ENCODE measurements around the gene BLCAP.
"Not testable (repeated sequence)": the region's sequence is repeated elsewhere in the genome, so short reads cannot be mapped to it uniquely, and the experiment has no call there.

BLCAP gene

DNA sequence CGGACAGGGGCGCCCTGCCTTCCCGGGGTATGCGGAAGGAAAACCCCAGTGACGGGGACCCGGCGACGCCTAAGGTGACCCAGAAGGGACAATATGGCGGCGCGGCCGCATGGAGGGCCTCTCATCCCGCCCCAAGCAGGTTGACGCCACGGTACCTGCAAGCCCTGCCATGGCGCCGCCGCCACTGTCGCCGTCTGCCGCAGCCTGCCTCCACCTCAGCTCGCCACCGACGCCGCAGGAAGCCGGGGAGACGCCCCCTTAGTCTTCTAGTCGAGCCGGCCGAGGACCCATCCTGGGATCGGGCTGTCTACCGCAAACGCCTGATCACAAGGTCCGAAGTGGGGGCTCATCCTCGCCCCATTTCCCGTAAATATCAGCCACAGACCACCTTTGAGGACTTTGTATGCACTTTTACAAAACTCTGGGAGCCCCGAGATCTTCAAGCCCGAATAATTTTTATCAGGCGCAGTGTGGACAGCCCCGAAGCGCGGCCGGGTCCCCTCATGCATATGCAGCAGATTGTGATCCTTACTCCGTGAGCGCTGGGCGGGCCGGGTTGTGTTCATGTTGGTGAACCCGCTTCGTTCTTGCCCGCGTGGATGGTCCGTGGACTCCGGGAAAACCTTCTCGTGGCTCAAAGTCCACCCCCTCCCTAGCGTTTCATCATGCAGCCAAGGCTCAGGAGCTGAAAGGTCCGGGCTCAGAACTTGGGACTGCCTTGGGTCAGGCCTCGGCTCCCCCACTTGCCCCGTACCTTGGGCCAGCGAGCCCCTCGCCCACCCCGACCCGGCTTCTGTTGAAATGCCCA, at the start of gene BLCAP:
BLCAP (minus strand) TSS at position 239 of the 808 bp plus-strand sequence. CDS start 8,702 bp downstream, outside the sequence.
- DNase-seq, result peak; percentile 38 to 68

DNA sequence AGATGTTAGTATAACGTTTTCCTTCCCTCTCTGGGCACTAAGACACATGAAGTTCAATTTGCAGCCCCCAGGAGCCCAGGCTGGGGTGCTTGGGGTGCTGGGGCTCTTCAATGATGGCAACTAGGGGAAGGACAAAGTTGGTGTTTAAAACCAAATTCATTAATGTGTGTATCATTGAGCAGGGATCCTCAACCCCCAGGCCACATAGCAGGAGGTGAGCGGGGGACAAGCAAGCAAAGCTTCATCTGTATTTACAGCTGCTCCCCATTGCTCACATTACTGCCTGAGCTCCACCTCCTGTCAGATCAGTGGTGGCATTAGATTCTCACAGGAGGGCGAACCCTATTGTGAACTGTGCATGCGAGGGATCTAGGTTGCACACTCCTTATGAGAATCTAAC, 49.8 kb upstream of the BLCAP start:
- DNase-seq, result not testable (repeated sequence)

DNA sequence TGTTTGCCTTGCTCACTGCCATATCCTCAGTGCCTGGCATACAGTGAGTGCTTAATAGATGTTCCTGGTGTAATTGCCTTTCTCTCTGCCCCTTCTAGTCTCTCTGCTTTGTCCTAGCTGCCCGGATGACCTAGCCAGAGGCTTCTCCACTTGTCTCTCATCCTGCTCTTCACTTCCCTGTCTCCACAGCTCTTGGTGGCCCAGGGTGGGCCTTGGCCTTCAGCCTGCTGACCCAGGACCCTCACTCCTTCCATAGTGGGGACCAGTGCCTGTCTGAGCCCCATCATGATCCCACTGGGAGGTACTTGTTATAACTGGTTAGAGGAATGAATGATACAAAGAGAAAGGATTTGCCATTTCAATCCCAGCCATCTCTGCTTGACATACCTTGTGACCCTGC, 49.2 kb upstream of the BLCAP start:
- DNase-seq, result no peak

DNA sequence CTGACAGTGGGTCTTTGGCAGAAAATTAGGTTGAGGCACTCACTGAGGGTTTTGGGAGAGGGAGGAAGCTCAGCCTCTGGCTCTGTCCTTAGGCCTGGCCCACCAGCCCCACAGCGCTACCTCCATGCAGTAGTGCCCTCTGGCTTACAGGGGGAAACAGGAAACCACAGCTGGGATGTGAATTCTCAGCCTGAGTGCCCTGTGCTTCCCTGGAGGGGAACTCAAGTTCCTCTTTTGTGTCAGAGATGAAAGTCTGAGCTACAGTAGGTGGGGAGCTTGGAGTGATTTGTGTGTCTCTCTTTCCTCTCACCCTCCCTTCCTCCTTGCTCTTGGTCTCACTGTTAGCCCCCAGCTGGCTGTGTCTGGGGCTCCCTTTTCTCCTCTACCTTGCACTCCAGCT, 48.2 kb upstream of the BLCAP start:
- DNase-seq, result no peak

- DNase-seq, result no peak
These were observed 46.7 kb upstream of the BLCAP start for GRCh38 chr20:37574199-37574890.

- no peak for DNase-seq
These were observed 46.0 kb upstream of the BLCAP start for GRCh38 chr20:37573626-37574198.

DNA sequence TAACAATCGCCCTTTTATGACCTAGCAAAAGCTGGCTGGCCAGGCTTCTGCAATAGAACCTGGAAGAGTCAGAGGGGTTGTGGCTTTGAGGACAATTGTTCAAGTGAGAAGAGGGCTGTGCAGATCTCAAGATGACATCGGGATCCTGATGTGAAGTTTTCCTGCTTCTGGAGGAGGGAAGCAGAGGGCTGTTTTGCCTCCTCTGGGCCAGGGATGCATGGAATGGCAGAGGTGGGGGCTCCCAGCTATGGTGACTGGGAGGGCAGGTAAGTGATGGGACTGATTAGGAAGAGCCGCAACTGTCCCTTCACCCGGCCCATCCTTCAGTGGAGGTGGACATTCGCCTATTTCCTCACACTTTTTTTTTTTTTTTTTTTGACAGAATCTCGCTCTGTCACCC, 43.4 kb upstream of the BLCAP start:
- no peak for DNase-seq

DNA sequence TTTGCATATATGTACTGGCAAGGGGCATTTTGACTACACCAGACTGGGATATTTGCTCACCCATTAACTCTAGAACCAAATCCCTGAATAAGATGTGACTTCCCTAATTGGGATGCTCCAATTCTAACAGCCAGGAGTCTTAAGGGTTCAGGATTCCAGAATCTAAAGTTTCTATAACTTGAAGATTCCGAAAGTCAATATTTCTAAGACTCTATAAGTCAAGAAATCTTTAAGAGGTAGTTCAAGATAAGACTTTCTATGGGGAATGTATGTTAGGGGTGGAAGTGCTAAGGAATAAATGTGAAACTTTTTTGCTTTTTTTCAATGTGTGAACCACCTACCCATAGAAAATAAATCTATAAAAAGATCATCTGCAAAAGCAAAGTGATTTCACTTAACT, 42.7 kb upstream of the BLCAP start:
- no peak for DNase-seq

- no peak for DNase-seq
These were observed 40.3 kb upstream of the BLCAP start for GRCh38 chr20:37567671-37568588.

DNA sequence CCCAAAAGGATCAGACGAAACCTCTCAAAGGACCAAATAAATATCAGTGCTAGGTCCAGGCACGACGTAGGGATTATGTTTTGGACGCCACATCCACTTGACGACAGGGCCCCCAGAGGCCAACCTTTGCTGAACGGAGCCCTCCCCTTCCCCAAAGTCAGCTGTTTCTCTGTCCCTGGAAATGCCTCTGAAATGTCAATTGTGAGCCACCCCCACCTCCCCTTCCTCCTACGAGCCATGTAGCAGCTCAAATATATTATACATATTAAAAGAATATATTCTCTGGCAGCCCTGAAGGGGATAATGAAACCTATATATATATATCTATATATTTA, 39.6 kb upstream of the BLCAP start:
- no peak for DNase-seq

DNA sequence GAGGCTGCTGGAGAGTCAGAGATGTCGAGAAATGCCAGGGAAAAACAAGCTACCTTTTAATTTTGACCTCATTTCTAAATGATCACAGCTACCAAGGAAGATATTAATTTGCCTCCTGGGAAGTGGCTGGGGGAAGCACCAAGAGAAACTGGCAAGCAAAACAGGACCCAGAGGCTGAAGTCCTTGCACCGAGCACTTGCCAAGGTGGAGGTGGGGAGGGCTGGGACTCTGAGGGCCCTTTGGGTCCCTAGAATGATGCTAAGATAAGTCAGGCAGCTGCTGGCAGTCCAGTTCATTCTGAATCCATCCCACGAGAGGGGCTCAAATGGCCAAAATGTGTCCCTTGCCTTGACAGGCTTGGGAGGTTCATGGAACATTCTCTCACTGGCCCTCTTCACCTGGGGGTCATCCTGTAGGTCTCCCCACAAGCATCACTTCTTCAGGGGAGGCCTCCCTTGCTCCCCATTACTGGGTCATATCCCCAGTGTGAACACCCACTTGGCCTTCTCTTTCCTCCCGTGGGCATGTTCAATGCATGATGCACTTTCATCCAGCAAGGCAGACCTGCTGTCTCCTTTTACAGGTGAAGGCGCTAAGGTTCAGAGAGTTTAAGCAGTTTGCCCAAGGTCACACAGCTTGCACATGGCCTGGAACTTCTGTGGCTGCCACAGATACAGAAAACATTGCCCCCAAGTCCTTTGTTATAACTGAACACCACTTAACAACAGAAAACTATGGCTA, 39.1 kb upstream of the BLCAP start:
- no peak for DNase-seq

DNA sequence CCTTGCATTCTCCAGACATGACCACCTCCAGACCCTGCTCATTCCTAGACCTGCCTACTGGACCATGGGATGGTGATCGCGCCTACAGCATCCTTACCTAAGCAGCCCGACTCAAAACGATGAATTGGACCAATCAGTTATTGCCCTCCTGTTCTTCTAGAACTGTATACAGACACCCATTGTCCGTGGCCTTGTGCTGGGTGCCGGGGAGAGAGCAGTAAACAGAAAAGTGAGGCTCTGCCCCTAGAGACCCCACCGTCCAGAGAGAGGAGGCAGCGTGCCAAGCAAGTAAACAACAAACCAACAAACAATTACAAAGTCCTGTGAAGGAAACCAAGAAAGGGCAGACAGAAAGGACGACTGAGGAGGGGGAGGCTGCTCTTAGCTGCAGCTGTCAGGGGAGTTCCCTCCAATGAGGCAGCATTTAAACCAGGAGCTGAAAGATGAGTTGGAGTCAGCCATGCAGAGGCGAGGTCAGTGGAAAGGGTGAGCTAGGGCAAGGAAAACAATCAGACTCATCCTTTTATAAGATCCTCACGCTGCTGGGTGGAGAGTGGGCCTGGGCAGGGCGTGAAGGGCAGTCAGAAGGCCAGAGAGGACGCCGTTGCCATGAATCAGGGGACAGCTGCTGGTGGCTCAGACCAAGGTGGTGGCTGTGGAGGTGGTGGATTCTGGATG, 37.6 kb upstream of the BLCAP start:
- no peak for DNase-seq

DNA sequence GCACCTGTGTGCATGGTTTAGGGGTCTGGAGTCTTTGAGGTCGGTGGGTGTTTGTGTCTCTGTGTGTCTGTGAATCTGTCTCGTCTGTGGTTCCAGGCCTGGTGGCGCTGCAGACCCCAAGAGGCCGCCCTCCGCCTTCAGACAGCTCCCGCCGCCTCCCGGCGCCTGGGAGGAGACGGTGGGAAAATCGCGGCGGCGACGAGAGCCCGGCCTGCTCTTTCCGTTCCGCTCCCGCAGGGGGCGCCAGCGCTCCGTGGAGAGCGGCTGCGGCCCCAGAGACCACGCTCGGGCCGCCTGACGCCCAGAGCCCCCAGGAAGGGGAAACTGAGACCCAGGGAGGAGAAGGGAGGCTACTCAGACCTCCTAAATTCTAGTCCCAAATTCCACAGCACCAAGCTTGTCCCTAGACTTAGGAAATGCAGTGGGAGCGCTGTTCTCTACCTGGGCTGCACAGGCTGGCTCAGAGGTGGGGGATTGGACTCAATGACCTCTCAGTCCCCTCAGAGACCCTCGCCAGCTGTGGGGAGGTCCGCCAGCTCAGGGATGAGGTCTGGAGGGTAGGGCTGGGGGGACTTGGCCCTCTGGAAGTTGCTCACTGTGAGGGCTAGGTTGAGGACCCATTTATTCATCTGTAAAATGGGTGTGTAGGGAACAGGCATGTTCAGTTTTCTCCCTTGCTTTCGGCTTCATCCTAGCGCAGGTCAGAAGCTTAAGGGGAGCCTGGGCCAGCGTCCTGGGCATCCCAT, 36.9 kb upstream of the BLCAP start:
- DNase-seq, result no peak

DNA sequence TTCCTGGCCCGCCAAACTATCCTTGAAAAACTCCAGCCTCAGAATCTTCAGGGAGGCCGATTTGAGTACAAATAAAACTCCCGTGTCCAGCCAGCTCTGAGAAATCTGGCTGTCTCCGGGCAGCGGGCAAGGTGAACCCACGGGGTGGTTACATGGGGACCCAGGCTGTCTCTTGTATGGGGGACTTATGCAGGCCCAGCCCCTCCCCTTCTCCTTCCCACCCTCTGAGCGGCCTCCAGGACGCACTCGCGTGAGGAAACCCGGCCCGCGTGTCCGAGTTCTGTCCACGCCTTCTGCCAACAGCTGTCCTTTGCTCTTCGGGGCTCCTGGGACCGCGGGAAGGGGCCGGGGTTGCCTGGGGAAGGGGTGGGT, 36.3 kb upstream of the BLCAP start:
- no peak for DNase-seq

- no peak for DNase-seq
These were observed 35.2 kb upstream of the BLCAP start for GRCh38 chr20:37562695-37563480.

DNA sequence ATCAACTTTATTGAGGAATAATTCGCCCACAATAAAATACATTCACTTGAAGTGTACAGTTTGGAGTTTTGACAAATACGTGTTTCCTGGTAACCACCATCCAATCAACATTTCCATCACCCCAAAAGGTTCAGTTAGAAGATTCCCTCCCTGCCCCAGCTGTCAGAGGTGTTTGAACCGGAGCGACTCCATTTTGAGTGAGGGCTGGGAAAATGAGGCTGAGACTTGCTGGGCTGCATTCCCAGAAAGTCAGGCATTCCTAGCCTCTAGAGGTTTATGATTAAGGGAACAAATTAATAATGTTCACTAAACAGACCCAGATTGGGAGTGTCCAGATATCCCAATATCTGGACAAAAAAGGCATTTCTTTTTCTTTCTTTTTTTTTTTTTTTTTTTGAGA, 33.0 kb upstream of the BLCAP start:
- DNase-seq, result no peak

DNA sequence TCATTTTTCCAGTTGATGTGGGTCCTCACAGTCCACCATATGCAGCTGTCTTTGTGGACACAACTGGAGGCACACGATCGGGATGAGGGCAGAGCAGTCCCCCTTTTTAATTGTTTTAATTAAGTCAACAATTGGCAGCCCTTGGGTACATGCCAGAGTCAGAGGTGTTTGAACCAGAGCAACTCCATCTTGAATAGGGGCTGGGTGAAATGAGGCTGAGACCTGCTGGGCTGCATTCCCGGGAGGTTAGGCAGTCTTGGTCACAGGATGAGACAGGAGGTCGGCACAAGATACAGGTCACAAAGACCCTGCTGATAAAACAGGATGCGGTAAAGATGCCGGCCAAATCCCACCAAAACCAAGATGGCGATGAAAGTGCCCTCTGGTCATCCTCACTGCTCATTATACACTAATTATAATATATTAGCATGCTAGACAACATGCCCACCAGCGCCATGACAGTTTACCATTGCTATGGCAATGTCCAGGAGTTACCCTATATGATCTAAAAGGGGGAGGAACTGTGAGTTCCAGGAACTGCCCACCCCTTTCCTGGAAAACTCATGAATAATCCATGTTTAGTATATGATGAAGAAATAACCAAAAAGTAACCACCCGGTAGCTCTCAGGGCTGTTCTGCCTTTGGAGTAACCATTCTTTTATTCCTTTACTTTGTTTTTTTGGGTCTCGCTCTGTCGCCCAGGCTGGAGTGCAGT, 31.8 kb upstream of the BLCAP start:
- no peak for DNase-seq

GRCh38 chr20:37558779-37559178, 31.1 kb upstream of the BLCAP start:
- no peak for DNase-seq

- no peak for DNase-seq
These were observed 30.6 kb upstream of the BLCAP start for GRCh38 chr20:37558306-37558705.

GRCh38 chr20:37556538-37556937, 28.9 kb upstream of the BLCAP start:
- no peak for DNase-seq

Measured in cerebellar nuclear complex (tissue), 1 donor.